Stomach smooth muscle (tissue), 2 donors: Measurements from ENCODE around the gene AHNAK2.

Experiments
- H3K27ac ChIP-seq: one replicate; pipeline ENCODE4 v1.7.0; 2013; ENCODE audit warnings: mild to moderate bottlenecking, low read length, inconsistent platforms
- H3K27me3 ChIP-seq, 2 donors: one replicate each; pipeline ENCODE4 v1.7.0; 2013; ENCODE audit warnings: low read length in 2 of 2; ENCODE audit not compliant: insufficient read depth in 2 of 2, control insufficient read depth in 1 of 2
- H3K36me3 ChIP-seq, 2 donors: one replicate each; pipeline ENCODE4 v1.7.0; 2013; ENCODE audit warnings: low read length in 2 of 2; ENCODE audit not compliant: control insufficient read depth in 2 of 2, insufficient read depth in 2 of 2
- H3K4me1 ChIP-seq: one replicate; pipeline ENCODE4 v1.7.0; 2013; ENCODE audit warnings: low read length; ENCODE audit not compliant: control insufficient read depth, insufficient read depth
- H3K4me3 ChIP-seq, 2 donors: one replicate each; pipeline ENCODE4 v1.7.0; 2013; ENCODE audit warnings: low read length in 2 of 2
- H3K9ac ChIP-seq, 2 donors: one replicate each; pipeline ENCODE4 v1.7.0; 2013; ENCODE audit warnings: low read length in 2 of 2, mild to moderate bottlenecking in 1 of 2
- H3K9me3 ChIP-seq, 2 donors: one replicate each; pipeline ENCODE4 v1.7.0; 2013; ENCODE audit warnings: low read length in 2 of 2; ENCODE audit not compliant: control insufficient read depth in 2 of 2
- donor health status: healthy.
- donor health status: Pancreatic carcinoma.

AHNAK2 gene

GRCh38 chr14:104933746-104934733 lies 44.1 kb downstream of the AHNAK2 start:
- H3K27me3 ChIP-seq, result no peaks in the 10 kb centered on the region
- no peak overlapping the region for H3K9ac ChIP-seq
- H3K4me1 ChIP-seq, result peaks cover 14% of the 10 kb centered on the region
- peaks cover 5 to 9% of the 10 kb centered on the region in 2 donors for H3K36me3 ChIP-seq
- H3K4me3 ChIP-seq, result peak overlapping the region in 1 of 2 donors; percentile 8
- H3K9me3 ChIP-seq, result no peaks in the 10 kb centered on the region
- H3K27ac ChIP-seq, result no peak overlapping the region

GRCh38 chr14:104932676-104933631 lies 45.2 kb downstream of the AHNAK2 start:
- peak overlapping the region; percentile 2 to 34 for H3K9ac ChIP-seq
- H3K9me3 ChIP-seq, result no peaks in the 10 kb centered on the region
- peaks cover 0 to 4% of the 10 kb centered on the region in 2 donors for H3K36me3 ChIP-seq
- peak overlapping the region; percentile 24 for H3K27ac ChIP-seq
- peak overlapping the region; percentile 44 to 70 for H3K4me3 ChIP-seq
- H3K27me3 ChIP-seq, result no peaks in the 10 kb centered on the region
- H3K4me1 ChIP-seq, result peaks cover 14% of the 10 kb centered on the region

- peak overlapping the region; percentile 24 for H3K27ac ChIP-seq
- peaks cover 14% of the 10 kb centered on the region for H3K4me1 ChIP-seq
- peak overlapping the region in 1 of 2 donors; percentile 70 for H3K4me3 ChIP-seq
- no peak overlapping the region for H3K9ac ChIP-seq
- H3K9me3 ChIP-seq, result no peaks in the 10 kb centered on the region
- no peaks in the 10 kb centered on the region for H3K27me3 ChIP-seq
- H3K36me3 ChIP-seq, result peaks cover 0 to 1% of the 10 kb centered on the region in 2 donors
Observed at GRCh38 chr14:104931771-104932675, 46.2 kb downstream of the AHNAK2 start.

GRCh38 chr14:104931304-104931770 lies 46.8 kb downstream of the AHNAK2 start:
- H3K4me1 ChIP-seq, result peaks cover 14% of the 10 kb centered on the region
- H3K9ac ChIP-seq, result no peak overlapping the region
- no peaks in the 10 kb centered on the region for H3K9me3 ChIP-seq
- H3K4me3 ChIP-seq, result no peak overlapping the region
- H3K27ac ChIP-seq, result no peak overlapping the region
- H3K36me3 ChIP-seq, result no peaks in the 10 kb centered on the region
- no peaks in the 10 kb centered on the region for H3K27me3 ChIP-seq

- Histone ChIP-seq H3K4me3 (no peak overlapping the region), H3K9me3 (no peaks in the 10 kb centered on the region), H3K27me3 (no peaks in the 10 kb centered on the region), H3K9ac (no peak overlapping the region), H3K36me3 (no peaks in the 10 kb centered on the region), H3K4me1 (peaks cover 14% of the 10 kb centered on the region), H3K27ac (no peak overlapping the region)
Observed at GRCh38 chr14:104930526-104931303, 47.5 kb downstream of the AHNAK2 start.

GRCh38 chr14:104929268-104930230 lies 48.6 kb downstream of the AHNAK2 start:
- H3K27ac ChIP-seq, result no peak overlapping the region
- no peaks in the 10 kb centered on the region for H3K9me3 ChIP-seq
- no peak overlapping the region for H3K4me3 ChIP-seq
- H3K9ac ChIP-seq, result no peak overlapping the region
- H3K4me1 ChIP-seq, result peaks cover 14% of the 10 kb centered on the region
- H3K36me3 ChIP-seq, result no peaks in the 10 kb centered on the region
- no peaks in the 10 kb centered on the region for H3K27me3 ChIP-seq

- Histone ChIP-seq H3K27me3 (no peaks in the 10 kb centered on the region), H3K27ac (no peak overlapping the region), H3K36me3 (no peaks in the 10 kb centered on the region), H3K9me3 (peaks cover 0 to 5% of the 10 kb centered on the region in 2 donors), H3K9ac (no peak overlapping the region), H3K4me1 (peaks cover 14% of the 10 kb centered on the region), H3K4me3 (no peak overlapping the region)
Observed at GRCh38 chr14:104928391-104929133, 49.6 kb downstream of the AHNAK2 start.

GRCh38 chr14:104927901-104928300 lies 50.3 kb downstream of the AHNAK2 start:
- no peaks in the 10 kb centered on the region for H3K27me3 ChIP-seq
- peaks cover 0 to 5% of the 10 kb centered on the region in 2 donors for H3K9me3 ChIP-seq
- H3K4me1 ChIP-seq, result peaks cover 13% of the 10 kb centered on the region

More at GRCh38 chr14:104927901-104928300, 50.3 kb downstream of the AHNAK2 start:
- H3K36me3 ChIP-seq, result no peaks in the 10 kb centered on the region
- H3K9ac ChIP-seq, result no peak overlapping the region
- no peak overlapping the region for H3K27ac ChIP-seq
- H3K4me3 ChIP-seq, result no peak overlapping the region
